ENCODE measurements around the gene MT1M. TPM values are rescaled to one million over a fixed set of nuclear protein-coding genes. Genes with fewer than 3 reads are reported as not detected.
A peak's percentile ranks its signal among the peaks of the same experiment; 100 is the strongest.

The MT1M gene
- total and polyA plus RNA-seq, 2 experiments from 2014 or later, result not detected

GRCh38 chr16:56641166-56641565 is 8.7 kb downstream of the MT1M start:
- H3K4me3 ChIP-seq, result no peak overlapping the region
- H3K4me1 ChIP-seq (ENCODE audit: low read depth), result peaks cover 5% of the 10 kb centered on the region
- no peak for DNase-seq (ENCODE audit: low read depth in 1 of 2, low spot score in 1 of 2)
- no peaks in the 10 kb centered on the region for H3K9me3 ChIP-seq (ENCODE audit: low read depth)
- H3K36me3 ChIP-seq, result no peaks in the 10 kb centered on the region
- H3K27me3 ChIP-seq, result peaks cover 100% of the 10 kb centered on the region
- TF ChIP-seq CTCF (IDR thresholded peaks at IDR 0.05; ENCODE audit: low read depth, low read length), result no peak
- H3K27ac ChIP-seq, result no peak overlapping the region

GRCh38 chr16:56643080-56643778 is 10.8 kb downstream of the MT1M start:
- no peak overlapping the region for H3K4me3 ChIP-seq
- peak; percentile 39 to 70 for DNase-seq (ENCODE audit: low read depth in 1 of 2, low spot score in 1 of 2)
- no peak overlapping the region for H3K27ac ChIP-seq
- H3K9me3 ChIP-seq (ENCODE audit: low read depth), result no peaks in the 10 kb centered on the region
- H3K27me3 ChIP-seq, result peaks cover 100% of the 10 kb centered on the region
- peak; percentile 46 for TF ChIP-seq CTCF (IDR thresholded peaks at IDR 0.05; ENCODE audit: low read depth, low read length)
- H3K36me3 ChIP-seq, result no peaks in the 10 kb centered on the region
- peaks cover 5% of the 10 kb centered on the region for H3K4me1 ChIP-seq (ENCODE audit: low read depth)

DNA sequence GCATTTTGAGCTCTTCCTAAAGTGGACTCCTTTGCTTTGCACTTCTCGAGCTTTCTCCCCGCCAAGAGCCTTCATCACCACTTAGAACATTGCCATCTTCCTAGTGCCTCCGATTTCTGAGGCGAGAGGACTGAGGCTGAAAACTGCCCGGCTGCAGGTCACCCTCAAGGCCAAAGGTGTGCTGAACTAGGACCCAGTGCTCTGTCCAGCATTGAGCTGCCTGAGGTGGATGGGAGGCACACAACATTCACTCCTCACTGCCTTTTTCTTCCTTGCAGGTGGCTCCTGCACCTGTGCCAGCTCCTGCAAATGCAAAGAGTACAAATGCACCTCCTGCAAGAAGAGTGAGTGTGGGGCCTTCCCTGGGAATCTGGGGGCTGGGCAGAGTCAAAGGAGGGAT is 11.4 kb downstream of the MT1M start:
- Histone ChIP-seq H3K4me3 (no peak overlapping the region), H3K36me3 (no peaks in the 10 kb centered on the region)
- peak; percentile 14 for TF ChIP-seq CTCF (IDR thresholded peaks at IDR 0.05; ENCODE audit: low read depth, low read length)

GRCh38 chr16:56645311-56645710 is 12.9 kb downstream of the MT1M start:
- no peak for TF ChIP-seq CTCF (IDR thresholded peaks at IDR 0.05; ENCODE audit: low read depth, low read length)
- Histone ChIP-seq H3K36me3 (no peaks in the 10 kb centered on the region), H3K4me1 (ENCODE audit: low read depth) (peaks cover 5% of the 10 kb centered on the region), H3K4me3 (no peak overlapping the region), H3K27me3 (peaks cover 100% of the 10 kb centered on the region), H3K27ac (no peak overlapping the region), H3K9me3 (ENCODE audit: low read depth) (no peaks in the 10 kb centered on the region)
- DNase-seq (ENCODE audit: low read depth in 1 of 2, low spot score in 1 of 2), result no peak

More for the DNA sequence above, 11.4 kb downstream of the MT1M start:
- peaks cover 5% of the 10 kb centered on the region for H3K4me1 ChIP-seq (ENCODE audit: low read depth)
- DNase-seq (ENCODE audit: low read depth in 1 of 2, low spot score in 1 of 2), result no peak
- no peaks in the 10 kb centered on the region for H3K9me3 ChIP-seq (ENCODE audit: low read depth)
- H3K27me3 ChIP-seq, result peaks cover 100% of the 10 kb centered on the region
- H3K27ac ChIP-seq, result no peak overlapping the region

DNA sequence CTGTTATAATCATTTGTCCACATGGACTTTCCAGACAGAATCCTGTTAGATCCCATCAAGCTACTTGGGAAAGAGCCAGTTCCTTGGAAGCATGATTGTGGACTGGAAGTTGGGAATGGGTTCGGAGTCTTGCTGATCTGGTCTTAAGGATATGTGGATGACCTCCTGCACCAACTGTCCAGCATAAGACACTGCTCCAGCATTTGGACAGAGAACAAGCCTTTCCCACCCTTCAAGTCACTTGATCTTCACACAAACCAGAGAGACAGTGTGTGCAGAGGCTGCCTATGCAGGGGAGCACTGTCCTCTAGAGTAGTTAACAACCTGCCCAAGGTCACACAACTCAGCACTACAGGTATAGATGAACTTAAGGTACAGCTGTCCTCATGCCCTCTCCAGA is 13.4 kb downstream of the MT1M start:
- no peaks in the 10 kb centered on the region for H3K36me3 ChIP-seq
- DNase-seq (ENCODE audit: low read depth in 1 of 2, low spot score in 1 of 2), result no peak

More for the DNA sequence above, 13.4 kb downstream of the MT1M start:
- Histone ChIP-seq H3K4me3 (no peak overlapping the region), H3K27me3 (peaks cover 100% of the 10 kb centered on the region), H3K9me3 (ENCODE audit: low read depth) (no peaks in the 10 kb centered on the region), H3K27ac (no peak overlapping the region), H3K4me1 (ENCODE audit: low read depth) (peaks cover 5% of the 10 kb centered on the region)
- no peak for TF ChIP-seq CTCF (IDR thresholded peaks at IDR 0.05; ENCODE audit: low read depth, low read length)

Data from cardiac muscle cell (in vitro differentiated cells and primary cell).